Activated effector memory CD4-positive, alpha-beta T cell treated with anti-CD3 and anti-CD28 coated beads, Interleukin-2, amount 50 U/mL, for 16 hours (primary cell): ENCODE data around the gene SCAPER.
"Not testable (repeated sequence)": the region's sequence is repeated elsewhere in the genome, so short reads cannot be mapped to it uniquely, and the experiment has no call there.

Experiments
- DNase-seq: peaks from one replicate; pipeline ENCODE4 v3.0.0-alpha.2; 2020

Gene SCAPER

GRCh38 chr15:76553102-76553501 is 352.0 kb downstream of the SCAPER start:
- no peak for DNase-seq

GRCh38 chr15:76546805-76547204 is 358.3 kb downstream of the SCAPER start:
- DNase-seq: no peak

DNA sequence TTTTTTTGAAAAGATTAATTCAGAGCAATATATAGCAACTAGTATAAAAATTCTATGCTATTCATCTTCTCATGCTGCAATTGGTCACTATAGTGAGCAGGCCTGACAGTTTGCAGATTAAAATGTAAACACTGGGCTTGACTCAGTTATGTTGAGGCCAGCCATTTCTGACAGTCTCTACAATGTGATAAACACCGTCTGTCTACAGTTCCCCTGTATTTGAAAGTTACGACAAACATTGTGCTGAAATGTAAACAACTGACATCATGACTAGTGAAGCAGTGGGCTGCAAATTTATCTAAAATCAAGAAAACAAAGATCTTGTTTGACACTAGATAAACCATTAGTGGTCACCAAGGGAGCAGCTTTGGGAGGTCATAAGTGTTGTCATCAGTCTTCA is 371.1 kb downstream of the SCAPER start:
- DNase-seq: no peak

- no peak for DNase-seq
These were observed 371.9 kb downstream of the SCAPER start for GRCh38 chr15:76533060-76533820.

DNA sequence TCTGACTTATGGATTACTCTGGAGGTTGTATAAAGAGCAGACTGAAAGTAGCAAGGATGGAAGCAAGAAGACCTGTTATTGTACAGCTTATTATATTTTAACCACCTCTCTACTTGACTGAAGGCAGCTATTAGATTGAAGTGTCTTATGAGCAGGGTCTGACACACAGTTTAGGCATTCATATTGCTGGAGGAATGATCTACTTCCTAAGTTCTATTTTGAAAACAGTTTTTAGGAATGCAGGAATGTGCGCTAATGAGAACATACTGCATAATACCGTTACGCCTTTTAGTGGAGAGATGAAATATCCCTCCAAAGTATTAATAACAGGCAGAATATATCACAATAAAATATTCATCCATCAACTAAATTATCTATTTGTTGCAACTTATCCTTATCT is 375.2 kb downstream of the SCAPER start:
- DNase-seq: no peak

DNA sequence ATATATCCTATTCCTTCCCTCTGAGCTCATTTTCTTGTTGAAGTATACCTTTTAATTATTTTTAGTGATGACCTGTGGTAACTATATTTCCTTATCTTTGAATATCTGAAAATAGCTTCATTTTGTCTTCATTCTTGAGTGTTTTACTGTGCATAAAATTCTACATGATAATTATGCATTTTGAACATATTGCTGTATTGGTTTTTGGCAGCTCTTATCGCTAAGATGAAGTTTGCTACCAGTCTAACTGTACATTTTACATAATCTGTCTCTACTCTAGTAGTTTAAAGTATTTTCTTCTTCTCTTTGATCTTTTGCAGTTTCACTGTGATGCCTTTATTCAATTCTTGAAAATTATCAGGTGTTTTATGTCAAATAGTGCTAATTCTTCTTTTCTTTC is 379.0 kb downstream of the SCAPER start:
- DNase-seq: no peak

- DNase-seq: no peak
These were observed 387.2 kb downstream of the SCAPER start for GRCh38 chr15:76517910-76518309.

GRCh38 chr15:76514282-76514681 is 390.9 kb downstream of the SCAPER start:
- no peak for DNase-seq

- DNase-seq: no peak
These were observed 392.2 kb downstream of the SCAPER start for GRCh38 chr15:76512971-76513370.

- DNase-seq: not testable (repeated sequence)
These were observed 394.5 kb downstream of the SCAPER start for GRCh38 chr15:76510663-76511062.

- DNase-seq: no peak
These were observed 401.3 kb downstream of the SCAPER start for GRCh38 chr15:76503804-76504203.

- DNase-seq: no peak
These were observed 402.0 kb downstream of the SCAPER start for GRCh38 chr15:76503121-76503520.

GRCh38 chr15:76502678-76503077 is 402.5 kb downstream of the SCAPER start:
- DNase-seq: no peak

DNA sequence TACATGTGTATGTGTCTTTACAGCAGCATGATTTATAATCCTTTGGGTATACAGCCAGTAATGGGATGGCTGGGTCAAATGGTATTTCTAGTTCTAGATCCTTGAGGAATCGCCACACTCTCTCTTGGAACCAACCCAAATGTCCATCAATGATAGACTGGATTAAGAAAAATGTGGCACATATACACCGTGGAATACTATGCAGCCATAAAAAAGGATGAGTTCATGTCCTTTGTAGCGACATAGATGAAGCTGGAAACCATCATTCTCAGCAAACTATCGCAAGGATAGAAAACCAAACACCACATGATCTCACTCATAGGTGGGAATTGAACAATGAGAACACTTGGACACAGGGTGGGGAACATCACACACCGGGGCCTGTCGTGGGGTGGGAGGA is 403.0 kb downstream of the SCAPER start:
- DNase-seq: not testable (repeated sequence)

- DNase-seq: no peak
These were observed 403.4 kb downstream of the SCAPER start for GRCh38 chr15:76501726-76502125.

DNA sequence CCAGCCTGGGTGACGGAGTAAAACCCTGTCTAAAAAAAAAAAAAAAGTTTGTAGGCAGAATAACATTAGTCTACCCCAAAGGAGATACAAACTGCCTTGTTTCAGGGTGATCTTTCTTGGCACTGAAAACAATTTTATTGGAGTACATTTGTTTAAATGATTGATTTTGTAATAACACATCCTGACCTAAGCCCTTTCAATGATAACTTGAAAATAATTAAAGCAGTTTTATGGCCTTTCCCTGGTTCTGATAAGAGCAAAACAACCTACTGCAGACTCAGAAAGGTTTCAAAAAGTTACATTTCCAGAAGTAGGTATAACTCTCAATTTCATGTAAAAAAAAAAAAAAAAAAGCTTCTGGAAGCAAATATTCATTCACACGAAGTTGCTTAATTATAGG is 404.1 kb downstream of the SCAPER start:
- no peak for DNase-seq

GRCh38 chr15:76495487-76495886 is 409.7 kb downstream of the SCAPER start:
- DNase-seq: no peak

DNA sequence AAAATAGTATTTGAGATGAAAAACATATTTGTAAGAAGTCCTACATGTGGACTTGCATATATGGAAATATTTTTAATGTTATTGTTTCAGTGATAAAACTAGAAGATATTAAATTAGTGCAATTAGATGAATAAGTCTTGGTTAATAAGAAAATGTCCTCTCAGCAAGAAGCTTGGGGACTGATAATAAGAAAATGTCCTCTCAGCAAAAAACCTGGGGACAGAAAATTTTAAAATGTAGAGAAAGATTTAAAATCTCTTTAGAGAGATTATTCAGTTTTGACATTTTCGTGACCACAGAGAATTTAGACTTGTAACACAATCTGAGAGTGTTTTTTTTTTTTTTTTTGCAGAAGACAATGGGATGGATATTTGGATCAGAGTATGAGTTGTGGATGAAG is 412.6 kb downstream of the SCAPER start:
- no peak for DNase-seq

- DNase-seq: no peak
These were observed 421.4 kb downstream of the SCAPER start for GRCh38 chr15:76483752-76484151.

DNA sequence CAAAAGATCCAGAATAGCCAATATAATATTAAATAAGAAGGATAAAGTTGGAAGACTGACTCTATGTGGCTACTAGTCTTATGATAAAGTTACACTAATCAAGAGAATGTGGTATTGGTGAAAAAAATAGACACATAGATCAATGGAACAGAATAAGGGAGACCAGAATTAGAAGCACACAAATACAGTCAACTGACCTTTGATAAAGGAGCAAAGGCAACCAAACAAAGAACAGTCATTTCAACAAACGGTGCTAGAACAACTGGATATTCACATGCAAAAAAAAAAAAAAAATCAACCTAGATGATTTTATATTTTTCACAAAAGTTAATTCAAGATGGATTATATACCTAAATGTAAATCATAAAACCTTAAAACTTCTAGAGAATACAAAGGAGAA is 422.1 kb downstream of the SCAPER start:
- no peak for DNase-seq

DNA sequence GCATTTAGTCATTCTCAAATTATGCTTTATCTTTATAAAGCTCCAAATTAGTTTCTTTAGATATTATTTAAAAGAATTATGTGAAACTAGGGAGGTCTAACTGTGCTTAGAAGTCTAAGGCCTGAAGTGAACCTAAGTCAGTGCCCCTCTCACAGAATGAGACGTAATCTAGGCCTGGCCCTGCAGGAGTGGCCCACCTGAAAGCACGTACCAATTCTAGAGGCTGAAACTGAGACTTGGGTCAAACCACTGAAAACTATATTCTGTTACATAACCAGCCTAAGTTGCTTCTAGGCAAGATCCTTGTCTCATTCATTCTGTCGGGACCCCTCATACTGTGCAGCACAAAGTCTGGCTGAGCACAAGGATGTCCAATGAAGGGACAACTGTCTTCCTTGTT is 424.9 kb downstream of the SCAPER start:
- DNase-seq: no peak

DNA sequence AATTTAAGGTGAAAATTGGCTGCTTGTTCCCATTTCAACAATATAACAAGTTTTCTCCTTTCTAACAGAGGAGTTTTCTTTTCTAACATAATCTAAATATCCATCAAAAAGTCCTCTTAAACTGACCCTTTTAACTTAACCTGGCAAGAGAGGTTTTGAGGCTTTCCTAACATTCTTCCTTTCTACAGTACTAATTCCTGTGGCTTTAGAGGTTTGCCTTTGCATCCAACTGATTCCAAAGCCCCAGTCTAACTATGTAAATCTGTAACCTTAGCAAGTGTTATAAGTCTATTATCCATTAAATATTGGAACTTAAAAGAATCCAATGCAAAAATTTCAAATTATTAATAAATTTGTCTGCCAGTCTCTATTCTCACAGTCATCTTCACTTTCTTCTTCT is 434.4 kb downstream of the SCAPER start:
- DNase-seq: no peak

GRCh38 chr15:76468722-76469121 is 436.4 kb downstream of the SCAPER start:
- no peak for DNase-seq

- no peak for DNase-seq
These were observed 438.0 kb downstream of the SCAPER start for GRCh38 chr15:76467136-76467535.

DNA sequence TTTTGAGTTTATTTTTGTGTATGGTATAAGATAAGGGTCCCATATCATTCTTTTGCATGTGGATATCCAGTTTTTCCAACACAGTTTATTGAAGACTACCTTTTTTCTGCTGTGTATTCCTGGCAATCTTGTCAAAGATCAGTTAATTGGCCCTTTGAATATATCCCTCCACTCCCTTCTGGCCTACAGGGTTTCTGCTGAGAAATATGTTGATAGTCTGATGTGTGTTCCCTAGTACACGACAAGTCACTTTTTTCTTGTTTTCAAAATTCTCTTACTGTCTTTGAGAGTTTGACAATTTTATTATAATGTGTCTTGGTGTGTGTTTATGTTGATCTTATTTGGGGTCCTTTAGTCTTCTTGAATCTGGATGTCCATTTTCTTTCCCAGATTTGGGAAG is 439.4 kb downstream of the SCAPER start:
- DNase-seq: no peak
